Adipose tissue (tissue), 3 donors: Measurements from ENCODE around the gene RGS17. TPM values are rescaled to one million over a fixed set of nuclear protein-coding genes. Genes with fewer than 3 reads are reported as not detected.
"Not testable (repeated sequence)": the region's sequence is repeated elsewhere in the genome, so short reads cannot be mapped to it uniquely, and the experiment has no call there.

Experiments
- H3K27ac ChIP-seq: one replicate; pipeline ENCODE4 v1.5.1; 2013; ENCODE audit warnings: low read depth, low read length
- WGBS, 3 donors: extraction: QIAGEN DNeasy Blood & Tissue Kit; methylation state at CpG; one replicate each; pipeline ENCODE4 v1.1.7; 2013; 5-methylcytosine and 5-hydroxymethylcytosine counted together
- polyA plus RNA-seq, 3 donors: library from polyadenylated mRNA; stranded (reverse); fragments of 200-250 nt; gene quantifications; one replicate each; pipeline ENCODE4 v1.2.3, GENCODE V29; 2013
- donor health status: healthy with polysubstance abuse.
- donor health status: Bipolar disorder and iron deficiency.
- donor health status: healthy.

RGS17 gene
- polyA plus RNA-seq, 3 donors = 0.22 to 1.1 (median 0.32) TPM

GRCh38 chr6:153015094-153015640 lies 115.9 kb downstream of the RGS17 start:
- no peak overlapping the region for H3K27ac ChIP-seq
- 68 to 77% (median 72%) methylated on average over 4 of the region's 4 CpGs for WGBS, 3 donors

GRCh38 chr6:153013438-153013837 lies 117.6 kb downstream of the RGS17 start:
- WGBS, 3 donors = 52 to 71% (median 55%) methylated on average over 2 of the region's 2 CpGs
- H3K27ac ChIP-seq = no peak overlapping the region

- H3K27ac ChIP-seq = no peak overlapping the region
- 71 to 89% (median 74%) methylated on average over 6 of the region's 6 CpGs for WGBS, 3 donors
Observed at GRCh38 chr6:153012856-153013255, 118.2 kb downstream of the RGS17 start.

- peak overlapping the region; percentile 78 for H3K27ac ChIP-seq
- 1 to 2% (median 1%) methylated on average over 6 of the region's 6 CpGs for WGBS, 3 donors
Observed at GRCh38 chr6:153003366-153003690, 127.8 kb downstream of the RGS17 start.

GRCh38 chr6:153002613-153003365 lies 128.3 kb downstream of the RGS17 start, which contains the start of gene MTRF1L:
Gene MTRF1L, minus strand, starts transcription at chr6:153002709. Its CDS starts 24 bp downstream, at chr6:153002685.
- 0 to 1% (median 1%) methylated on average over 37 to 52 of the region's 52 CpGs for WGBS, 3 donors
- peak within 1 kb of the TSS; percentile 78 for H3K27ac ChIP-seq

- 2 to 7% (median 7%) methylated on average over 20 to 25 of the region's 31 CpGs for WGBS, 3 donors
- H3K27ac ChIP-seq = no peak overlapping the region
Observed at GRCh38 chr6:153001767-153002612, 129.1 kb downstream of the RGS17 start.

GRCh38 chr6:153000790-153001189 lies 130.3 kb downstream of the RGS17 start:
- 94 to 98% (median 95%) methylated on average over 8 to 9 of the region's 9 CpGs for whole genome bisulfite sequencing, 3 donors
- not testable (repeated sequence) for H3K27ac ChIP-seq

- H3K27ac ChIP-seq = no peak overlapping the region
Observed at GRCh38 chr6:153000243-153000642, 130.8 kb downstream of the RGS17 start.

- 78 to 86% (median 82%) methylated on average over 2 of the region's 2 CpGs for WGBS, 3 donors
- not testable (repeated sequence) for H3K27ac ChIP-seq
Observed at GRCh38 chr6:152999538-152999937, 131.5 kb downstream of the RGS17 start.

- H3K27ac ChIP-seq = no peak overlapping the region
Observed at GRCh38 chr6:152993847-152994246, 137.2 kb downstream of the RGS17 start.

GRCh38 chr6:152993431-152993830 lies 137.7 kb downstream of the RGS17 start:
- no peak overlapping the region for H3K27ac ChIP-seq

- 89 to 92% (median 89%) methylated on average over 2 of the region's 2 CpGs for WGBS, 3 donors
- no peak overlapping the region for H3K27ac ChIP-seq
Observed at GRCh38 chr6:152986978-152987377, 144.1 kb downstream of the RGS17 start.

GRCh38 chr6:152985300-152985699 lies 145.8 kb downstream of the RGS17 start:
- not testable (repeated sequence) for H3K27ac ChIP-seq
- 87 to 96% (median 94%) methylated on average over 11 of the region's 11 CpGs for WGBS, 3 donors

GRCh38 chr6:152984513-152984872 lies 146.6 kb downstream of the RGS17 start:
- WGBS, 3 donors = 7 to 11% (median 11%) methylated on average over 7 of the region's 7 CpGs
- no peak overlapping the region for H3K27ac ChIP-seq

GRCh38 chr6:152983637-152984512 lies 147.2 kb downstream of the RGS17 start:
- WGBS, 3 donors = 0 to 1% (median 1%) methylated on average over 35 to 38 of the region's 38 CpGs
- peak overlapping the region; percentile 81 for H3K27ac ChIP-seq

GRCh38 chr6:152982904-152983636 lies 148.0 kb downstream of the RGS17 start, which contains the start of gene FBXO5:
Gene FBXO5, minus strand, starts transcription at chr6:152983041. Its CDS starts 82 bp downstream, at chr6:152982959.
- peak within 1 kb of the TSS; percentile 81 for H3K27ac ChIP-seq
- 0 to 1% (median 0%) methylated on average over 64 to 66 of the region's 66 CpGs for WGBS, 3 donors

- H3K27ac ChIP-seq = no peak overlapping the region
- 4 to 6% (median 5%) methylated on average over 65 to 71 of the region's 71 CpGs for WGBS, 3 donors
Observed at GRCh38 chr6:152981989-152982903, 148.8 kb downstream of the RGS17 start.
